ENCODE data around the gene LSM3. TPM values are rescaled to one million over a fixed set of nuclear protein-coding genes. Genes with fewer than 3 reads are reported as not detected.

LSM3 gene
- total and polyA plus RNA-seq, 4 donors, result 6.4 to 10.3 (median 9.9) TPM

GRCh38 chr3:14204515-14205284 lies 26.1 kb downstream of the LSM3 start:
- Histone ChIP-seq H3K4me3 (no peak overlapping the region), H3K27ac (ENCODE audit: low read depth in 1 of 2, low read length in 1 of 2) (peak overlapping the region; percentile 38 to 61), H3K4me1 (ENCODE audit: control insufficient read depth in 5 of 5, insufficient read depth in 5 of 5, low read length in 5 of 5) (peaks cover 5 to 32% (median 19%) of the 10 kb centered on the region in 5 donors), H3K36me3 (ENCODE audit: control insufficient read depth in 4 of 4, insufficient read depth in 4 of 4, low read length in 4 of 4) (peaks cover 0 to 4% (median 0%) of the 10 kb centered on the region in 4 donors), H3K9ac (ENCODE audit: insufficient read depth in 1 of 2, low read length in 2 of 2) (peak overlapping the region in 1 of 2 donors; percentile 46), H3K27me3 (ENCODE audit: control insufficient read depth in 3 of 3, insufficient read depth in 3 of 3, low read length in 2 of 3) (no peaks in the 10 kb centered on the region), H3K9me3 (ENCODE audit: control insufficient read depth in 4 of 4, insufficient read depth in 3 of 4, low read length in 3 of 4) (no peaks in the 10 kb centered on the region)
- ATAC-seq (ENCODE audit: insufficient read depth, low FRiP score), result peak; percentile 50
- 45 to 53% methylated on average over 11 of the region's 11 CpGs for WGBS, 2 donors
- TF ChIP-seq CTCF (IDR thresholded peaks at IDR 0.05; ENCODE audit: control extremely low read depth, extremely low read depth), result no peak
- peak in 2 of 3 donors; percentile 68 to 77 for DNase-seq

GRCh38 chr3:14206548-14207177 lies 28.0 kb downstream of the LSM3 start:
- 96 to 97% methylated on average over 6 of the region's 6 CpGs for whole genome bisulfite sequencing, 2 donors
- Histone ChIP-seq H3K9me3 (ENCODE audit: control insufficient read depth in 4 of 4, insufficient read depth in 3 of 4, low read length in 3 of 4) (no peaks in the 10 kb centered on the region), H3K4me1 (ENCODE audit: control insufficient read depth in 5 of 5, insufficient read depth in 5 of 5, low read length in 5 of 5) (peaks cover 5 to 51% (median 19%) of the 10 kb centered on the region in 5 donors), H3K27me3 (ENCODE audit: control insufficient read depth in 3 of 3, insufficient read depth in 3 of 3, low read length in 2 of 3) (no peaks in the 10 kb centered on the region), H3K36me3 (ENCODE audit: control insufficient read depth in 4 of 4, insufficient read depth in 4 of 4, low read length in 4 of 4) (no peaks in the 10 kb centered on the region), H3K9ac (ENCODE audit: insufficient read depth in 1 of 2, low read length in 2 of 2) (no peak overlapping the region), H3K27ac (ENCODE audit: low read depth in 1 of 2, low read length in 1 of 2) (no peak overlapping the region), H3K4me3 (no peak overlapping the region)
- DNase-seq (no peak), ATAC-seq (ENCODE audit: insufficient read depth, low FRiP score) (no peak)
- TF ChIP-seq CTCF (IDR thresholded peaks at IDR 0.05; ENCODE audit: control extremely low read depth, extremely low read depth), result no peak

GRCh38 chr3:14208168-14208567 lies 29.6 kb downstream of the LSM3 start:
- no peaks in the 10 kb centered on the region for H3K36me3 ChIP-seq (ENCODE audit: control insufficient read depth in 4 of 4, insufficient read depth in 4 of 4, low read length in 4 of 4)
- no peak for DNase-seq
- TF ChIP-seq CTCF (IDR thresholded peaks at IDR 0.05; ENCODE audit: control extremely low read depth, extremely low read depth), result no peak
- no peak overlapping the region for H3K4me3 ChIP-seq
- no peak for ATAC-seq (ENCODE audit: insufficient read depth, low FRiP score)
- H3K27me3 ChIP-seq (ENCODE audit: control insufficient read depth in 3 of 3, insufficient read depth in 3 of 3, low read length in 2 of 3), result no peaks in the 10 kb centered on the region
- peaks cover 5 to 51% (median 19%) of the 10 kb centered on the region in 5 donors for H3K4me1 ChIP-seq (ENCODE audit: control insufficient read depth in 5 of 5, insufficient read depth in 5 of 5, low read length in 5 of 5)
- WGBS, 2 donors, result 92 to 96% methylated on average over 4 of the region's 4 CpGs
- no peaks in the 10 kb centered on the region for H3K9me3 ChIP-seq (ENCODE audit: control insufficient read depth in 4 of 4, insufficient read depth in 3 of 4, low read length in 3 of 4)
- no peak overlapping the region for H3K27ac ChIP-seq (ENCODE audit: low read depth in 1 of 2, low read length in 1 of 2)
- H3K9ac ChIP-seq (ENCODE audit: insufficient read depth in 1 of 2, low read length in 2 of 2), result no peak overlapping the region

All from lung (tissue), 12 donors.